Suprapubic skin (tissue), 4 donors: Measurements from ENCODE around the gene TPRN. TPM values are rescaled to one million over a fixed set of nuclear protein-coding genes. Genes with fewer than 3 reads are reported as not detected.

ENCODE experiments used
- DNase-seq, 2 donors: peaks; one replicate each; pipeline ENCODE4 v3.0.0-alpha.2; 2019; ENCODE audit warnings: low spot score in 2 of 2
- H3K27ac ChIP-seq: fragments of 200-600 bp; sonication (generic); one replicate; pipeline ENCODE4 v1.5.1; 2019
- H3K27me3 ChIP-seq: fragments of 200-600 bp; sonication (generic); one replicate; pipeline ENCODE4 v1.5.1; 2019
- H3K36me3 ChIP-seq: fragments of 200-600 bp; sonication (generic); one replicate; pipeline ENCODE4 v1.5.1; 2019
- H3K4me1 ChIP-seq: fragments of 200-600 bp; sonication (generic); one replicate; pipeline ENCODE4 v1.5.1; 2019
- H3K4me3 ChIP-seq: fragments of 200-600 bp; sonication (generic); one replicate; pipeline ENCODE4 v1.5.1; 2019; ENCODE audit warnings: mild to moderate bottlenecking
- H3K9me3 ChIP-seq: fragments of 200-600 bp; sonication (generic); one replicate; pipeline ENCODE4 v1.5.1; 2019
- CTCF ChIP-seq, 2 donors: fragments of 200-600 bp in 1 of 2; fragments of 450-650 bp in 1 of 2; sonication (generic) in 1 of 2; IDR thresholded peaks; one replicate each; pipeline ENCODE4 v1.5.1; 2016 to 2019; ENCODE audit warnings: antibody characterized with exemption in 2 of 2, mild to moderate bottlenecking in 1 of 2, moderate library complexity in 1 of 2
- EP300 ChIP-seq: sonication (generic); formaldehyde crosslinking; IDR thresholded peaks from one replicate; pipeline ENCODE4 v1.6.1; 2017; ENCODE audit warnings: antibody characterized with exemption
- POLR2A ChIP-seq, 2 donors: fragments of 450-650 bp; IDR thresholded peaks; one replicate each; pipeline ENCODE4 v1.6.1; 2017; ENCODE audit warnings: antibody characterized with exemption in 2 of 2, mild to moderate bottlenecking in 2 of 2, moderate library complexity in 2 of 2
- POLR2AphosphoS5 ChIP-seq, 3 donors: sonication (generic); formaldehyde crosslinking; IDR thresholded peaks; one replicate each; pipeline ENCODE4 v1.6.1; 2017; ENCODE audit warnings: antibody characterized with exemption in 3 of 3
- WGBS: methylation state at CpG from one replicate; pipeline ENCODE4 v1.1.5; 2018; 5-methylcytosine and 5-hydroxymethylcytosine counted together
- total RNA-seq, 4 donors: library from RNA; depleted of rRNA; stranded (reverse); fragments of >200 nt; gene quantifications; one replicate each; pipeline ENCODE4 v1.1.0, GENCODE V29; 2016

The TPRN gene
- total RNA-seq, 4 donors from 2014 or later, result 12.6 to 23.6 (median 18.7) TPM

- Histone ChIP-seq H3K27me3 (peaks cover 58% of the 10 kb centered on the region), H3K36me3 (no peaks in the 10 kb centered on the region), H3K9me3 (no peaks in the 10 kb centered on the region), H3K27ac (no peak overlapping the region), H3K4me3 (no peak overlapping the region), H3K4me1 (no peaks in the 10 kb centered on the region)
- TF ChIP-seq POLR2A (IDR thresholded peaks at IDR 0.05) (no peak), EP300 (no peak), POLR2AphosphoS5 (IDR thresholded peaks at IDR 0.05) (no peak), CTCF (IDR thresholded peaks at IDR 0.05) (no peak)
- 85% methylated on average over 16 of the region's 26 CpGs for WGBS
- no peak for DNase-seq
Observed at GRCh38 chr9:137147091-137147792, 53.3 kb downstream of the TPRN start.

GRCh38 chr9:137146527-137146918 lies 54.0 kb downstream of the TPRN start:
- Histone ChIP-seq H3K36me3 (no peaks in the 10 kb centered on the region), H3K27me3 (peaks cover 64% of the 10 kb centered on the region), H3K27ac (no peak overlapping the region), H3K4me3 (no peak overlapping the region), H3K4me1 (no peaks in the 10 kb centered on the region), H3K9me3 (no peaks in the 10 kb centered on the region)
- no peak for TF ChIP-seq POLR2AphosphoS5 (IDR thresholded peaks at IDR 0.05)
- TF ChIP-seq CTCF (IDR thresholded peaks at IDR 0.05), result no peak
- no peak for TF ChIP-seq EP300
- TF ChIP-seq POLR2A (IDR thresholded peaks at IDR 0.05), result no peak
- 63% methylated on average over 2 of the region's 9 CpGs for whole genome bisulfite sequencing
- DNase-seq, result no peak

- Histone ChIP-seq H3K4me1 (no peaks in the 10 kb centered on the region), H3K36me3 (no peaks in the 10 kb centered on the region), H3K27ac (no peak overlapping the region), H3K9me3 (no peaks in the 10 kb centered on the region), H3K27me3 (peaks cover 70% of the 10 kb centered on the region), H3K4me3 (no peak overlapping the region)
- no peak for DNase-seq
- 62% methylated on average over 26 of the region's 49 CpGs for WGBS
- TF ChIP-seq EP300 (no peak), CTCF (IDR thresholded peaks at IDR 0.05) (no peak), POLR2AphosphoS5 (IDR thresholded peaks at IDR 0.05) (no peak), POLR2A (IDR thresholded peaks at IDR 0.05) (no peak)
Observed at GRCh38 chr9:137145731-137146526, 54.6 kb downstream of the TPRN start.

- H3K4me1 ChIP-seq, result peaks cover 11% of the 10 kb centered on the region
- H3K27me3 ChIP-seq, result peaks cover 91% of the 10 kb centered on the region
Observed at GRCh38 chr9:137143459-137143858, 57.1 kb downstream of the TPRN start.

More at GRCh38 chr9:137143459-137143858, 57.1 kb downstream of the TPRN start:
- no peak for DNase-seq
- TF ChIP-seq POLR2A (IDR thresholded peaks at IDR 0.05) (no peak), EP300 (no peak), POLR2AphosphoS5 (IDR thresholded peaks at IDR 0.05) (no peak), CTCF (IDR thresholded peaks at IDR 0.05) (no peak)
- H3K4me3 ChIP-seq, result no peak overlapping the region
- H3K27ac ChIP-seq, result no peak overlapping the region
- no peaks in the 10 kb centered on the region for H3K9me3 ChIP-seq
- no peaks in the 10 kb centered on the region for H3K36me3 ChIP-seq
- WGBS, result 49% methylated on average over 4 of the region's 4 CpGs
